IMR-90 (cell line): Measurements from ENCODE around the gene MRPS31. TPM values are rescaled to one million over a fixed set of nuclear protein-coding genes. Genes with fewer than 3 reads are reported as not detected.

ENCODE experiments used
- ATAC-seq: fragments of 200-7000 bp; cut with Tn5 transposase; 2 replicates; pipeline ENCODE4 v1.9.1; 2020; ENCODE audit warnings: low read depth, mild to moderate bottlenecking, moderate library complexity
- BruUV-seq: library from RNA; stranded (reverse); fragments of 400-500 nt; replicated peaks from 2 replicates; lab custom pipeline; 2021; lab: Mats Ljungman, UMichigan
- CTCF ChIA-PET: fragments of 300-600 bp; formaldehyde crosslinking; extraction: SDS; loops from one replicate; lab custom pipeline; 2021; ENCODE audit warnings: antibody characterized with exemption; lab: Yijun Ruan, JAX
- POLR2A ChIA-PET: fragments of 300-600 bp; sonication (Branson Sonifier 250); formaldehyde crosslinking; loops from one replicate; lab custom pipeline; 2022; ENCODE audit warnings: antibody characterized with exemption; ENCODE audit not compliant: unreplicated experiment; lab: Charles Lee
- DNase-seq: peaks from one replicate; pipeline ENCODE4 v3.0.0; 2013
- H2AFZ ChIP-seq: replicated peaks from 2 replicates; pipeline ENCODE3; 2013; ENCODE audit warnings: low read length, mild to moderate bottlenecking; ENCODE audit not compliant: poor library complexity
- H2AK5ac ChIP-seq: 2 replicates; pipeline ENCODE4 v1.6.1; 2013; ENCODE audit warnings: low read depth, low read length, inconsistent platforms
- H2AK9ac ChIP-seq: replicated peaks from 2 replicates; pipeline ENCODE3; 2013; ENCODE audit warnings: mild to moderate bottlenecking, low read depth, low read length, moderate library complexity; ENCODE audit not compliant: poor library complexity
- H2BK120ac ChIP-seq: 2 replicates; pipeline ENCODE4 v1.6.1; 2013; ENCODE audit warnings: low read depth, low read length, inconsistent platforms
- H2BK15ac ChIP-seq: 3 replicates; pipeline ENCODE4 v1.6.1; 2013; ENCODE audit warnings: low read depth, low read length, inconsistent platforms
- H2BK20ac ChIP-seq: 2 replicates; pipeline ENCODE4 v1.6.1; 2013; ENCODE audit warnings: low read depth, mild to moderate bottlenecking, inconsistent platforms, low read length, moderate library complexity
- H2BK5ac ChIP-seq: 2 replicates; pipeline ENCODE4 v1.6.1; 2013; ENCODE audit warnings: mild to moderate bottlenecking, low read depth, low read length, inconsistent platforms; ENCODE audit not compliant: poor library complexity, severe bottlenecking
- H3K14ac ChIP-seq: replicated peaks from 2 replicates; pipeline ENCODE4 v1.6.1; 2013; ENCODE audit warnings: low read depth, low read length, inconsistent platforms
- H3K18ac ChIP-seq: 2 replicates; pipeline ENCODE4 v1.6.1; 2013; ENCODE audit warnings: low read depth, low read length, control low read depth
- H3K23ac ChIP-seq: 2 replicates; pipeline ENCODE4 v1.6.1; 2013; ENCODE audit warnings: low read depth, low read length, inconsistent platforms
- H3K27ac ChIP-seq: 2 replicates; pipeline ENCODE4 v1.5.1; 2013; ENCODE audit warnings: mild to moderate bottlenecking, control low read depth, low read length; ENCODE audit not compliant: insufficient read depth
- H3K27me3 ChIP-seq: 2 replicates; pipeline ENCODE4 v1.6.1; 2013; ENCODE audit warnings: low read length; ENCODE audit not compliant: control insufficient read depth, insufficient read depth
- H3K36me3 ChIP-seq: 2 replicates; pipeline ENCODE4 v1.6.1; 2013; ENCODE audit warnings: low read length, mixed read lengths; ENCODE audit not compliant: control insufficient read depth, insufficient read depth
- H3K4ac ChIP-seq: 2 replicates; pipeline ENCODE4 v1.6.1; 2013; ENCODE audit warnings: low read depth, low read length, inconsistent platforms
- H3K4me1 ChIP-seq: 2 replicates; pipeline ENCODE4 v1.6.1; 2013; ENCODE audit warnings: low read length, mixed read lengths; ENCODE audit not compliant: control insufficient read depth, insufficient read depth
- H3K4me2 ChIP-seq: 2 replicates; pipeline ENCODE4 v1.6.1; 2013; ENCODE audit warnings: low read depth, mild to moderate bottlenecking, control low read depth, low read length, moderate library complexity
- H3K4me3 ChIP-seq: 2 replicates; pipeline ENCODE4 v1.5.1; 2013; ENCODE audit warnings: low read depth, mild to moderate bottlenecking, control low read depth, low read length, moderate library complexity; ENCODE audit not compliant: insufficient read depth
- H3K56ac ChIP-seq: 2 replicates; pipeline ENCODE4 v1.6.1; 2013; ENCODE audit warnings: low read length, inconsistent platforms; ENCODE audit not compliant: insufficient read depth; ENCODE audit errors: extremely low read depth
- H3K79me1 ChIP-seq, 2 experiments: 2 replicates each; pipeline ENCODE4 v1.6.1; 2013; ENCODE audit warnings: low read length in 2 of 2, inconsistent platforms in 1 of 2, low read depth in 1 of 2
- H3K9ac ChIP-seq: 2 replicates; pipeline ENCODE4 v1.6.1; 2013; ENCODE audit warnings: low read depth, low read length, control low read depth
- H3K9me1 ChIP-seq: 2 replicates; pipeline ENCODE4 v1.6.1; 2013; ENCODE audit warnings: low read length, inconsistent platforms; ENCODE audit not compliant: insufficient read depth
- H3K9me3 ChIP-seq: 2 replicates; pipeline ENCODE4 v1.6.1; 2013; ENCODE audit warnings: low read length; ENCODE audit not compliant: control insufficient read depth, insufficient read depth
- H4K20me1 ChIP-seq: 2 replicates; pipeline ENCODE4 v1.6.1; 2013; ENCODE audit warnings: low read length, inconsistent platforms; ENCODE audit not compliant: insufficient read depth
- H4K5ac ChIP-seq: 2 replicates; pipeline ENCODE4 v1.6.1; 2013; ENCODE audit warnings: mild to moderate bottlenecking, low read depth, low read length, control low read depth
- H4K8ac ChIP-seq, 2 experiments: 2 replicates each; pipeline ENCODE4 v1.6.1; 2013; ENCODE audit warnings: low read depth in 2 of 2, low read length in 2 of 2, control low read depth in 1 of 2, inconsistent platforms in 1 of 2
- H4K91ac ChIP-seq: 2 replicates; pipeline ENCODE4 v1.6.1; 2013; ENCODE audit warnings: low read depth, low read length, inconsistent platforms; ENCODE audit not compliant: insufficient read depth
- BHLHE40 ChIP-seq: fragments of 150-350 bp; IDR thresholded peaks from 2 replicates; pipeline ENCODE4 v1.6.1; 2016; ENCODE audit warnings: mild to moderate bottlenecking, low read depth, low read length
- CEBPB ChIP-seq: IDR thresholded peaks from 2 replicates; pipeline ENCODE4 v1.6.1; 2012; ENCODE audit warnings: low read depth, low read length, improper control_type of control experiment
- CHD1 ChIP-seq: IDR thresholded peaks from 2 replicates; pipeline ENCODE4 v1.6.1; 2012; ENCODE audit warnings: low read depth, low read length, improper control_type of control experiment
- CTCF ChIP-seq: conservative IDR thresholded peaks from 2 replicates; pipeline ENCODE4 v1.5.1; 2012; ENCODE audit warnings: mild to moderate bottlenecking, low read depth, low read length, improper control_type of control experiment
- ELK1 ChIP-seq: fragments of 150-350 bp; IDR thresholded peaks from 2 replicates; pipeline ENCODE4 v1.6.1; 2016; ENCODE audit warnings: low read depth, mild to moderate bottlenecking, low read length, moderate library complexity, borderline replicate concordance
- FOS ChIP-seq: fragments of 150-350 bp; IDR thresholded peaks from 2 replicates; pipeline ENCODE4 v1.6.1; 2016; ENCODE audit warnings: low read depth, low read length
- MAFK ChIP-seq: IDR thresholded peaks from 2 replicates; pipeline ENCODE4 v1.6.1; 2012; ENCODE audit warnings: low read depth, low read length, improper control_type of control experiment
- MAZ ChIP-seq: IDR thresholded peaks from 2 replicates; pipeline ENCODE4 v1.6.1; 2012; ENCODE audit warnings: low read depth, mild to moderate bottlenecking, low read length, improper control_type of control experiment, moderate library complexity, borderline replicate concordance
- MXI1 ChIP-seq: IDR thresholded peaks from 2 replicates; pipeline ENCODE4 v1.6.1; 2012; ENCODE audit warnings: low read depth, mild to moderate bottlenecking, low read length, moderate library complexity, borderline replicate concordance
- NFE2L2 ChIP-seq: fragments of 150-350 bp; IDR thresholded peaks from 2 replicates; pipeline ENCODE4 v1.6.1; 2016; ENCODE audit warnings: low read depth, mild to moderate bottlenecking, low read length
- POLR2A ChIP-seq: IDR thresholded peaks from 2 replicates; pipeline ENCODE4 v1.6.1; 2012; ENCODE audit warnings: mild to moderate bottlenecking, low read depth, low read length
- RAD21 ChIP-seq: IDR thresholded peaks from 2 replicates; pipeline ENCODE4 v1.6.1; 2012; ENCODE audit warnings: low read length, improper control_type of control experiment
- RCOR1 ChIP-seq: IDR thresholded peaks from 2 replicates; pipeline ENCODE4 v1.6.1; 2012; ENCODE audit warnings: mild to moderate bottlenecking, low read length, improper control_type of control experiment; ENCODE audit not compliant: insufficient replicate concordance
- RFX5 ChIP-seq: IDR thresholded peaks from 2 replicates; pipeline ENCODE4 v1.8.0; 2012; ENCODE audit warnings: low read depth, mild to moderate bottlenecking, low read length, moderate library complexity
- SMC3 ChIP-seq: fragments of 150-350 bp; IDR thresholded peaks from 2 replicates; pipeline ENCODE4 v1.6.1; 2016; ENCODE audit warnings: low read depth, mild to moderate bottlenecking, antibody characterized with exemption, low read length, moderate library complexity
- USF2 ChIP-seq: fragments of 150-350 bp; IDR thresholded peaks from 2 replicates; pipeline ENCODE4 v1.6.1; 2017; ENCODE audit warnings: mild to moderate bottlenecking, antibody characterized with exemption, low read length, low read depth
- WGBS, 2 experiments: methylation state at CpG; one replicate each; pipeline versions ENCODE4 v1.1.5 to v1.1.7; 2013; ENCODE audit warnings: missing lambda C conversion rate in 2 of 2; ENCODE audit not compliant: insufficient read length in 1 of 2; ENCODE audit errors: extremely low coverage in 2 of 2; 5-methylcytosine and 5-hydroxymethylcytosine counted together
- dilution Hi-C: fragments of 300-500 bp; cut with HindIII; formaldehyde crosslinking; loops from one replicate; pipeline ENCODE4 v1.14.3; 2018; ENCODE audit warnings: low sequenced_read_pairs; ENCODE audit not compliant: unreplicated experiment
- in situ Hi-C: fragments of 300-500 bp; cut with MboI; formaldehyde crosslinking; loops from 3 replicates; pipeline ENCODE4 v1.14.3; 2019; ENCODE audit warnings: low sequenced_read_pairs, inconsistent platforms, mixed read lengths
- intact Hi-C: fragments of 100-400 bp; cut with micrococcal nuclease; formaldehyde crosslinking; loops from 2 replicates; pipeline ENCODE4 v1.10.0; 2022
- polyA plus RNA-seq, 3 experiments: library from polyadenylated mRNA; depleted of rRNA; stranded (reverse); fragments of >200 nt; gene quantifications; 2 replicates each; pipeline ENCODE4 v1.2.3, GENCODE V29; 2012; ENCODE audit warnings: low replicate concordance in 1 of 3
- total RNA-seq: library from RNA; depleted of rRNA; stranded (reverse); fragments of >200 nt; gene quantifications from 2 replicates; pipeline ENCODE4 v1.2.3, GENCODE V29; 2012

The MRPS31 gene
- total and polyA plus RNA-seq, 2 of the 4 experiments (the other 2 are of a cell fraction): 9.3 to 14.8 TPM

GRCh38 chr13:40806241-40806640 lies 35.3 kb upstream of the MRPS31 start:
- Histone ChIP-seq H4K20me1 (no peaks in the 10 kb centered on the region), H3K27me3 (no peaks in the 10 kb centered on the region), H3K14ac (no peak overlapping the region), H3K36me3 (peaks cover 36% of the 10 kb centered on the region), H2BK15ac (no peak overlapping the region), H3K4me1 (no peaks in the 10 kb centered on the region), H3K18ac (no peak overlapping the region), H2BK120ac (no peak overlapping the region), H4K91ac (no peak overlapping the region), H2AK5ac (no peak overlapping the region), H3K9ac (no peak overlapping the region), H3K4me3 (no peak overlapping the region), H3K27ac (no peak overlapping the region), H2AK9ac (no peak overlapping the region), H4K5ac (no peak overlapping the region), H3K23ac (no peak overlapping the region), H2BK5ac (no peak overlapping the region), H3K4ac (no peak overlapping the region), H3K4me2 (no peak overlapping the region), H4K8ac (no peak overlapping the region), H2BK20ac (no peak overlapping the region), H3K9me1 (no peaks in the 10 kb centered on the region), H3K79me1 (no peaks in the 10 kb centered on the region), H3K56ac (no peak overlapping the region), H2AFZ (no peak overlapping the region), H3K9me3 (no peaks in the 10 kb centered on the region)
- POLR2A ChIA-PET: no interaction called here
- ATAC-seq: no peak
- TF ChIP-seq MAZ (no peak), ELK1 (no peak), RFX5 (no peak), SMC3 (no peak), MXI1 (no peak), RAD21 (no peak), CTCF (no peak), FOS (no peak), CHD1 (no peak), RCOR1 (no peak), MAFK (no peak), BHLHE40 (no peak), POLR2A (no peak), USF2 (no peak), CEBPB (no peak), NFE2L2 (no peak)
- 100% methylated on average over 1 of the region's 1 CpG; no CpG with 5 or more reads in 1 of the 2 experiments for WGBS, 2 experiments
- intact Hi-C loops: no loop called here
- no peak for DNase-seq
- CTCF ChIA-PET: no interaction called here
- in situ Hi-C loops: no loop called here
- dilution Hi-C loops: no loop called here
- no TSS peak for BruUV-seq
